GM19193 (cell line): ENCODE measurements around the gene VEGFA.
A peak's percentile ranks its signal among the peaks of the same experiment; 100 is the strongest.

Experiments
- POLR2A ChIP-seq: IDR thresholded peaks from 4 replicates; pipeline ENCODE4 v1.6.1; 2011; ENCODE audit not compliant: insufficient read depth, insufficient read length; ENCODE audit errors: extremely low read depth

VEGFA gene

DNA sequence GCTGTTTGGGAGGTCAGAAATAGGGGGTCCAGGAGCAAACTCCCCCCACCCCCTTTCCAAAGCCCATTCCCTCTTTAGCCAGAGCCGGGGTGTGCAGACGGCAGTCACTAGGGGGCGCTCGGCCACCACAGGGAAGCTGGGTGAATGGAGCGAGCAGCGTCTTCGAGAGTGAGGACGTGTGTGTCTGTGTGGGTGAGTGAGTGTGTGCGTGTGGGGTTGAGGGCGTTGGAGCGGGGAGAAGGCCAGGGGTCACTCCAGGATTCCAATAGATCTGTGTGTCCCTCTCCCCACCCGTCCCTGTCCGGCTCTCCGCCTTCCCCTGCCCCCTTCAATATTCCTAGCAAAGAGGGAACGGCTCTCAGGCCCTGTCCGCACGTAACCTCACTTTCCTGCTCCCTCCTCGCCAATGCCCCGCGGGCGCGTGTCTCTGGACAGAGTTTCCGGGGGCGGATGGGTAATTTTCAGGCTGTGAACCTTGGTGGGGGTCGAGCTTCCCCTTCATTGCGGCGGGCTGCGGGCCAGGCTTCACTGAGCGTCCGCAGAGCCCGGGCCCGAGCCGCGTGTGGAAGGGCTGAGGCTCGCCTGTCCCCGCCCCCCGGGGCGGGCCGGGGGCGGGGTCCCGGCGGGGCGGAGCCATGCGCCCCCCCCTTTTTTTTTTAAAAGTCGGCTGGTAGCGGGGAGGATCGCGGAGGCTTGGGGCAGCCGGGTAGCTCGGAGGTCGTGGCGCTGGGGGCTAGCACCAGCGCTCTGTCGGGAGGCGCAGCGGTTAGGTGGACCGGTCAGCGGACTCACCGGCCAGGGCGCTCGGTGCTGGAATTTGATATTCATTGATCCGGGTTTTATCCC is at the start of gene VEGFA:
TSS of gene VEGFA (plus strand) at position 686 of the 846 bp plus-strand sequence.
- TF ChIP-seq POLR2A = peak; percentile 78

GRCh38 chr6:43720999-43721398 is 49.0 kb upstream of the VEGFA start:
- no peak for TF ChIP-seq POLR2A

DNA sequence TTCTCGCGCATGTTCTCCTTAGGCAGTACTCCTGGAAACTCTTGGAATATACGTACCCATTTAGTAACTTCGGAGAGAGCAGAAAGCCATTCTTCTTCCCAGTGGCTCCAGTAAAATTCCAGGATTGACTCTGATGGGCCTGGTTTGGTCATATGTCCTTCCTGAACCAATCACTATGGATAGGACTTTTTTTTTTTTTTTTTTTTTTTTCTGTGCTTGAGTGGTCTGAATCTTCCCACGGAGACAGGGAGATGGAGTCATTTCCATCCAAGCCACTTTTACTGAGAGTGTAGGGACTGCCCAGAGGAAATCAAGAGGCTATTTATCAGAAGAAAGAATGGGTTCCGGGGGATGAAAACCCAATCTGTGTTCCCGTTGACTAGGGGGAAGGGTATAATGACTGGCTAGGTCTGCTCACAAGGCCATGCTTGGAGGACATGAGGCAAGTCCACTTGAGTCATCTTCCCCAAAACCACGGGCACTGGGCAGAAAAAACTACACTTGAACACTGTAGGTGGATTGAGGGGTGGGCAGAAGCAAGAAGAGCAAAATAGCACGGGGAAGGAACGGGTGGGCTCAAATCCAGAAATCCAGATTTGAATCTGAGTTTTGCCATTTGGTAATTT is 47.0 kb upstream of the VEGFA start:
- TF ChIP-seq POLR2A = no peak

DNA sequence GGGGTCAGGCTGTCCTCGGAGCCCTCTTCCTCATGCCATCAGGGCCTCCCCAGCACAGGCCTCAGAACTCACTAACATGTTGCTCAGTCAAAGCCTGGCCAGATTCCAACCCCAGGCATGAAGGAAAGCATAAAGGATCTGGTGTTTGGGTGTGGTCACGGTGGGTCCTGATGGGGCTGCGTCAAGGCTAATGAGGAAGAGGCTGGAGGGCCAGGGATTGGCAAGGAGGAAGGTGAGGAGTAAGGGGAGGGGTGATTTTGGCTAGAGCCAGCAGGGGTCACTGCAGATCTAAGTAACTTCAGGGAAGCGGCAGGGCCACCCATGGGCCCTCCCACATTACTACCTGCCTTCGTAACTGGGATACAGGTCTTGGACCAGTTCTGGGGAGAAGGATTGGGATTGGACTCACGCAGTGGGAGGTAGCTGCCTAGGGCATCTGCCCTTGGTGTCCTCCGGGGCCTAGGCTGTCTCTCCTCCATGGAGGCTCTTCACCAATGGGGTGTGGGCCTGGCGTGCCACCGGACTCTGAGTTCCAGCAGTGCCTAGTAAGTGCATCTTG is 46.2 kb upstream of the VEGFA start:
- no peak for TF ChIP-seq POLR2A

DNA sequence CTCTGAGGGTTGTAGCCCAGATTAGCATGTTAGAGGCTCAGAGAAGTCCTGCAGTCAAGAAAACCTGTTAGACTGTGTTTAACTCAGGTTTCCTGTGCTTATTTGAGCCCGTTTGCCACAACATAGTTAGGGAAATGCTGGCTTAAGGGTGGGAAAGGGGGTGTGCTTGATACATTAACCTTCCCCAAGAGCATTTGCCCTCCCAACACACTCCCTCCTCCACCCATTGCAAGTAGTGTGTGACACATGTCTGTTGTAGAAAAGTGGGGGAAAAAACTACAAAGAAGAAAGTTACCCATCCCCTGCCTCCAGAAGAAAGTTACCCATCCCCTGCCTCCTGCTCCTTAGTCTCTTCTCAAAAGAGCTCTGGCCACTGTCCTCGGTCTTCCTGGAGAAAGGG is 45.7 kb upstream of the VEGFA start:
- TF ChIP-seq POLR2A = no peak

DNA sequence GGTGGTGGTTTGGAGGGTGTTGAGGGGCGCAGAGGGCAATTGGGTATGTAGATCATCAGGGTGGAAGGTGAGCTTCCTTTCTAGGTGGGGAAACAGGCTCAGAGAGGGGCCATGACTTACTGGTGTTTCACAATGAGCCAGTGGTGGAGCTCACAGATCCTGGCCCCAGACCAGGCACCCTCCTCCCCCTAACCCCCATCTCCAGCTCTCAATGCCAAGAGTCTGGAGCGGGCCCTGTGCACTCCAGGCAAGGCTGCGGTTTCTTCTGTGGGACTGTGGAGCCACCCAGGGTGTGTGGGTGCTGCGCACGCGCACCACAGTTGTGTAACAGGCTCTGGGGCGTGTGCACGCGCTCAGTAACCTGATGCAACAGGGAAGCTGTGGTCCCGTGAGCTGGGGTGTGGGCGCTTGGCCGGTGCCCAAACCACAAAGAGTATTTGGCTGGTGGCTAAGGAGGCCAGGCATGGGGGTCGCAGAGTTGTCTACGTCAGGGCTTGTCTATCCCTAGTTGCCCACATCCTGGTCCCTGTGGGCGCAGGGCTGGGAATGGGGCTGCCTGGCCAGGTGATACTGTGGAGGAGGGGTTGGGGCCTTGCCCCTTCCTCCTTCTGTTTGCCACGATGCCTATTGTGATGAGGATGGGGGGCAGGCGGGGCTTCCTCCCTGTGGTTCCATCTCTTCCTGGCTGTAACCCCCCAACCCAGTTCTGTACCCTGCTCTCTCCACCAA is 44.9 kb upstream of the VEGFA start:
- peak; percentile 54 for TF ChIP-seq POLR2A

GRCh38 chr6:43725643-43726580 is 44.1 kb upstream of the VEGFA start:
- no peak for TF ChIP-seq POLR2A

DNA sequence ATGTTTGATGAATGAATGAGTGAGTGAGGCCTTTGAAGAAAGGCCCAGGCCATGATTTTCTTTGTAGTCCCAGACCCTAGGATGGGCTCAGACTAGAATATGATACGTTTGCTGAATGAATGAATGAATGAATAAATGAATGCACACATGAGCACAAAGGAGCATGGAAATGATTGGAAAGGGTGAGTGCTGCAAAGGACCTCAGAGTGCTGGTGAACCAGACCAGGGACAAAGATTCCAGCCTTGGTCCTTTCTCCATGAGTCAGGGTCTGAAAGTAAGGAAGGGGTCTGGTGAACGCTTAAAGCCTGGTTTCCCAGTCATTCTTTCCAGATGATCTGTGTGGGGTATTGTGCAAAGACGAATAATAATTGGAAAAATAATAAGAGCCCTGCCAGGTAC is 42.4 kb upstream of the VEGFA start:
- TF ChIP-seq POLR2A = no peak

DNA sequence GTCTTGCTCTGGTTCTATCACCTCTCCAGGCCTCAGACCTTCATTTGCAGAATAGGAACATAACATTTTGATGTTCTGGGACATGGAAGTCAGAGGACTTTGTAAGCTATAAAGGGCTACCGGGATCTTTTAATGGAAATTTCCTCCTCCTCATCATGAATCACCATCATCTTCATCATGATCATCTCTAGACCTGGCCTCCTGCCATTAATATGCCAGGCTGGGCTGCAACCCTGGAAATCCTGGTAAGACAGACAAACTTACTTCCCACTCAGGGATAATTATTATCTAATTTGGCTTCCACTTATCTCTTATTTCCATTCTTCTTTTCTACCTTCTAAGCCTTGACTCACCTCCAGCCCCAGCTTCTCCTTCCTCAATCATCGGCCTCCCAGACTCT is 41.4 kb upstream of the VEGFA start:
- no peak for TF ChIP-seq POLR2A

DNA sequence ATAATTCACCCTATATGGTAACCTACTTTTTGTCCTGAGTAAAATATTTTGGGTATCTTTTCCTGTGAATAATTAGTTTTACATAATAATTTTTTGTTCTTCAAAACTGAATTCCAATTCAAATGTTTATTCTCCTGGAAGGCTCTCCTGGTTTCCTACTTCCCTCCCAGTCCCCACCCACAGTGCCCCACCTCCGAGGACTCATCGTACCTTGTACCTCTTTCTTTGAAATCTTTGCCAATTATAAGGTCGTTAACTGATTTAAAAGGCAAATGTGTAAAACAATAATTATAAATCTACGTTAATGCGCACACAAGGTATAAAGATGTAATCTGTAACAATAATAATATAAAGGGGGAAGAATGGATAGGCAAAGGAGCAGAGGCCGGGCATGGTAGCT is 40.5 kb upstream of the VEGFA start:
- TF ChIP-seq POLR2A = no peak

- no peak for TF ChIP-seq POLR2A
Observed at GRCh38 chr6:43730634-43731033, 39.4 kb upstream of the VEGFA start.

- no peak for TF ChIP-seq POLR2A
Observed at GRCh38 chr6:43733471-43734293, 36.3 kb upstream of the VEGFA start.

GRCh38 chr6:43734294-43734665 is 35.7 kb upstream of the VEGFA start:
- TF ChIP-seq POLR2A = no peak
